ENCODE results near the gene HIC1. TPM values are rescaled to one million over a fixed set of nuclear protein-coding genes. Genes with fewer than 3 reads are reported as not detected.

Gene HIC1
- total RNA-seq, 1 donor from 2014 or later: 0.72 TPM

DNA sequence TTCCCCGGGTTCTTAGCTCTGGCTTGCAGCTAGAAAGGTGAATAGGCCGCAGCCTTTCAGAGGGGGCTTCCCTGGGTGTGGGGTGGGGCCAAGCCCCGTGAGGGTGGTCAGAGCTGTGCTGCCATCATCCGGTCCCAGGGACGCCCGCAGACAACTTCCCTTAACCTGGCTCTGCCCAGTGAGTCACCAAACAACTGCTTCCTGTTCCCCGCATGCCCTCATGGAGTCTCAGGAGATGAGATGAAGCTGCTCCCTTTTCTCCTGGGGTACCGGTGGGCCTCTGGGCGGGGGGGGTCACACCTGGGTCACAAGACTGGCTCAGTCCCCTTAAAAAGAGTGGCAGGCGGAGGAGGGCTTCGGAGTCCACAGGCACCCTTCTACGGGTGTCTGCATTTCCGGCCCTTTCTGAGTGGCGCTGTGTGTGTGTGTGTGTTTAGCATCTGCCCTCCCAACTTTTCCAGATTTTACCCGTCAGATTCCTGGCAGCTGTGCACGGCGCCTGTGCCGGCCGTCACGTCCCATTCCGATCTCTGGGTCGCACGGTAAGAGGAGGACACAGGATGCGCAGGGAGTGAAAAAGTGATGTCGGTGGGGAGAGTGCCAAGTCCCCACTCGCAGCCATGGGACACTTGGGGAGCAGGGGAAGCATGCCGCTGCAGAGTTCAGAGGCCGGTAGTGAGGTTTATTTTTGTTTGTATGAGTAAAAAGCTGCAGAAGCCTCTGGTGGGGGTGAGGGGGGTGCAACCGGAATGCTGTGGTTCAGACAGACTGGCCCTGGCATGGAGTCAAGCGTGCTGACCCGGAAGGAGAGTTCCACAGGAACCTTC, 16.8 kb downstream of the HIC1 start:
- Mint-ChIP-seq H3K4me3 (ENCODE audit: unreplicated experiment) (no peak overlapping the region), H3K27ac (ENCODE audit: unreplicated experiment) (peak overlapping the region; percentile 21), H3K36me3 (ENCODE audit: low read depth, unreplicated experiment) (peaks cover 11% of the 10 kb centered on the region), H3K9me3 (ENCODE audit: unreplicated experiment) (no peaks in the 10 kb centered on the region), H3K4me1 (ENCODE audit: unreplicated experiment) (peaks cover 31% of the 10 kb centered on the region), H3K27me3 (ENCODE audit: unreplicated experiment) (peaks cover 5% of the 10 kb centered on the region)
- TF ChIP-seq, protein P1, sequence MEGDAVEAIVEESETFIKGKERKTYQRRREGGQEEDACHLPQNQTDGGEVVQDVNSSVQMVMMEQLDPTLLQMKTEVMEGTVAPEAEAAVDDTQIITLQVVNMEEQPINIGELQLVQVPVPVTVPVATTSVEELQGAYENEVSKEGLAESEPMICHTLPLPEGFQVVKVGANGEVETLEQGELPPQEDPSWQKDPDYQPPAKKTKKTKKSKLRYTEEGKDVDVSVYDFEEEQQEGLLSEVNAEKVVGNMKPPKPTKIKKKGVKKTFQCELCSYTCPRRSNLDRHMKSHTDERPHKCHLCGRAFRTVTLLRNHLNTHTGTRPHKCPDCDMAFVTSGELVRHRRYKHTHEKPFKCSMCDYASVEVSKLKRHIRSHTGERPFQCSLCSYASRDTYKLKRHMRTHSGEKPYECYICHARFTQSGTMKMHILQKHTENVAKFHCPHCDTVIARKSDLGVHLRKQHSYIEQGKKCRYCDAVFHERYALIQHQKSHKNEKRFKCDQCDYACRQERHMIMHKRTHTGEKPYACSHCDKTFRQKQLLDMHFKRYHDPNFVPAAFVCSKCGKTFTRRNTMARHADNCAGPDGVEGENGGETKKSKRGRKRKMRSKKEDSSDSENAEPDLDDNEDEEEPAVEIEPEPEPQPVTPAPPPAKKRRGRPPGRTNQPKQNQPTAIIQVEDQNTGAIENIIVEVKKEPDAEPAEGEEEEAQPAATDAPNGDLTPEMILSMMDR (IDR thresholded peaks at IDR 0.05; ENCODE audit: unreplicated experiment): no peak
- no peak for DNase-seq (ENCODE audit: low spot score)

DNA sequence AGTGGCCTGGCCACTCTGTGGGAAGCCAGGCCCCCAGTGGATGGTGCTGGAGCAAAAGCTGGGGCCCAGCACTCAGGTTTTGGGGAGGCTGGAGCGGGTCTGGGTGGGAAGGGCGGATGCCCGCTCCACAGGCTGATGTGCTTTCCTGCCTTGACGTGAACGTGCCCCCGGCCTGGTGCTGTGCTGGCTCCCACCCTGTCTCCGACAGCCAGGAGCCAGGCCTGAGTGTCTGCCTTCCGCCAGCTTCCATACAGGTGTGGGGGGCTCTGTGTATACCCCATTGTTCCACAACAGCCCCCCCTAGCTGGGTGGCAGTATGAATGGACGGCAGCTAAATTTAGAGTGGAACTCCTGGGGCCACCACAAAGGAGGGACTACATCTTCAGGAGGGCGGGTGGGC, 20.0 kb downstream of the HIC1 start:
- H3K4me1 Mint-ChIP-seq (ENCODE audit: unreplicated experiment): peaks cover 16% of the 10 kb centered on the region
- no peak for DNase-seq (ENCODE audit: low spot score)

DNA sequence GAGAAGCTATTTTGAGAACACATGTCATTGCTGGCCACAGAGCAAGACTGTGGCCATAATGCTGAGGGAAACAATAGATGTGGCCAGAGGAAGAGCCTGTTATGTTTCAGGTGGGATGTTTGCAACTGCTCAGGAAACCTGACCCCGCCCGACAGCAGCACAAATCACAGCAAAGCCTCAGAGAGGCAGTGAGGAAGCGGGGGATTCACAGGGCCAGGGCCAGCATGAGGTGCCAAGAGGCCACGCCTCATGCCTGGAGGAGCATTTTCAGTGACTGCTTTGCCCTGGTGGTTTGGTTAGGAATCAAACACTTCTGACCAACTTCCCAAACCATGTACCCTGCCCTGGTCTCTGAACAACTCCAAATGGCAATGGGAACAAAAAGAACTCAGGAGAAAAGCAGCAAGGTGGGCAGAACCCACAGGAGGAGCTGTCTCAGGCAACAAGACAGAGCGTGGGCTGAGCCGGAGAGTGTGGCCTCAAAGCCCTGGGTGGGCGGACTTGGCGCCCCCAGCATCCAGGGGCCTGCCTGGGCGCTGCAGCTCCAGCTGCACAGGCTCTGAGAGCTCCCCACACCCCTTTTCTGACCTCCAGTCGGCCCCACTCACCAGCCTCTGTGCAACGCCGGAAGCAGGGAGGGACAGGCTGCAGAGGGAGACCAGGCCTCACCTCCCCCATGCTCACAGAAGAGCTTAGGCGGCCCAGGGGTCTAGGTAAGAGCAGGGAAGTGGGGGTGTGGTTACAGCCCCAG, 20.6 kb downstream of the HIC1 start:
- Mint-ChIP-seq H3K36me3 (ENCODE audit: low read depth, unreplicated experiment) (peaks cover 22% of the 10 kb centered on the region), H3K4me3 (ENCODE audit: unreplicated experiment) (no peak overlapping the region), H3K9me3 (ENCODE audit: unreplicated experiment) (no peaks in the 10 kb centered on the region), H3K27me3 (ENCODE audit: unreplicated experiment) (peaks cover 4% of the 10 kb centered on the region), H3K27ac (ENCODE audit: unreplicated experiment) (no peak overlapping the region), H3K4me1 (ENCODE audit: unreplicated experiment) (peaks cover 15% of the 10 kb centered on the region)
- TF ChIP-seq, protein P1 (IDR thresholded peaks at IDR 0.05; ENCODE audit: unreplicated experiment): no peak
- DNase-seq (ENCODE audit: low spot score): no peak

More for the DNA sequence above, 20.0 kb downstream of the HIC1 start:
- Mint-ChIP-seq H3K27ac (ENCODE audit: unreplicated experiment) (no peak overlapping the region), H3K36me3 (ENCODE audit: low read depth, unreplicated experiment) (peaks cover 22% of the 10 kb centered on the region), H3K9me3 (ENCODE audit: unreplicated experiment) (no peaks in the 10 kb centered on the region), H3K27me3 (ENCODE audit: unreplicated experiment) (peaks cover 4% of the 10 kb centered on the region), H3K4me3 (ENCODE audit: unreplicated experiment) (no peak overlapping the region)
- TF ChIP-seq, protein P1 (IDR thresholded peaks at IDR 0.05; ENCODE audit: unreplicated experiment): no peak

DNA sequence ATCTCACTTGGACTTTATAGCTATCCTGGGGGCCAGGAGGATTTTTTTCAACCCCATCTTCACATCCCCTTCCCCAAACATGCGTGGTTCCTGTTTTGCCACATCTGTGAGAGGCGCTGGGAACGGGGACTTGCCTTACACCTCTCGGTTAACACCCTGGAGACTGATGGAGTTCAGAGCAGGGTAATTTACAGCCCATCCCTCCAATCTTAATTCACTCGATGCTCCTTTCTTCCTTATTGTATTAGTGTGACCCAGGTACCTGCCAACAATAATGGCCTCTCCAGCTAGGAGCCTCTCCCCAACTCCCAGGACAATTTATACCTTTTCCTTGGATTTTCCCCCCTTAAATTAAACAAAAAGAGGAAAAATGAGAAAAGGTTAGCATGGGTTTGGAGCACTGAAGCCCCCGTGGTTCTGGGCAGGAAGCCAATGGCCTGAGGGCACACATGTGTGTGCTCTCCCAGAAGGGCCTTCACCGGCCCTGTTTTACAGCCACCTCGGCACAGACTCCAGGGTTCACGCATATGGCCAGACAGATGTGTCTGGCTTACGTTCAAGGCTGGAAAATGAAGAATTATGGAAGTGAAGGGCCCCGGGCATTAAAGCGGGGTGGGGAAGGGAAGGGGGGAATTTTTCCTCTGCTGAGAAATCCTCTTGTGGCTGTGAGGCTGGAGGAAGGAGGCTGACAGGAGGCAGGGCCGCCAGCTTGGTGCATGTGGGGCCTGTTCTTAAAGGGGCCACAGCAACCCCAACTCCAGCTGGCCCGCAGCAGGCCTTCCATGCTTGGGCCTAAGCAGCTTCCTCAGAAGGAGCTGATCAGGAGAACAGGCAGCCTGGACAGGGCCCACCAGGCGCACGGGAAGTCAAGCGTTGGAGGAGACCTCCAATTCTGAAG, 21.4 kb downstream of the HIC1 start:
- Mint-ChIP-seq H3K27ac (ENCODE audit: unreplicated experiment) (no peak overlapping the region), H3K36me3 (ENCODE audit: low read depth, unreplicated experiment) (peaks cover 22% of the 10 kb centered on the region), H3K4me1 (ENCODE audit: unreplicated experiment) (peaks cover 7% of the 10 kb centered on the region), H3K9me3 (ENCODE audit: unreplicated experiment) (no peaks in the 10 kb centered on the region), H3K27me3 (ENCODE audit: unreplicated experiment) (peaks cover 4% of the 10 kb centered on the region), H3K4me3 (ENCODE audit: unreplicated experiment) (no peak overlapping the region)
- TF ChIP-seq, protein P1 (IDR thresholded peaks at IDR 0.05; ENCODE audit: unreplicated experiment): no peak
- no peak for DNase-seq (ENCODE audit: low spot score)
